SW 1271 (cell line): Measurements from ENCODE around the gene ITIH4.

Source experiments
- DNase-seq, 2 experiments: peaks; one replicate each; lab custom pipeline; 2025; lab: John Stamatoyannopoulos, UW

ITIH4 gene

DNA sequence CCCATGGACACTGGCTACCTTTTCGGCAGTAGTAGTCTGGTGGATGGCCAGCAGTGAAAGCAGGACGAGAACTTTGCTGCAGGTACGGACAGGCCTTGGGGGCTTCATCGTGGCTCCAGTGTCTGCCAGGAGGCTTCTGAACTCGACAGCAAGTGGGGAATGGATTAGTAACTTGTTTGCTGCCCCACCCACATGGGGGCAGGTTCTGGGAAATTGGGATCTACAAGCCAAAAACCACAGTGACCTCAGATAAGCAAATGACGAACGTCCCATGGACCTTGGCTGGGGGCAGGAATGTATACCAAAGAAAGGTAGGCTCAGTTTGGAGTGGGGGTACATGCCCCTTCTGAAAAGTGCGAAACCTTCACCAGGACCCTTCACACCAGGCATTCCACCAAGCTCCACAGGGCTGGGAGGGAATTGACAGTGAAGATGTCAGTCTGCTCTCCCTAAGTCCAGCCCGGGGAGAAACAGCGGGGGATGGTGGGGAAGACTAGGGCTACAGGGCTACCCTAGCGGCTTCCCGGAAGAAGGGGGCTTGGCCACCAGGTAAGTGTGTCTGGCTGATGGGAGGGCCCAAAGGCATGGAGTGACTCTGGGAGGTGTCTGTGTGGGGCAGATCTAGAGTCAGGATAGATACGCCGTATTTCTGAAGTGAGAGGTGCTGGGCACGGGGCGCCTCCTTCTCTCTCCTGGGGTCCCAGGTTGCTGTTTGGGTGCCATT lies at the start of gene ITIH4:
Gene ITIH4, minus strand, starts transcription at position 138 of the 724 bp plus-strand sequence. Its CDS starts 30 bp downstream, at position 108.
- no peak for DNase-seq

GRCh38 chr3:52880047-52880446 lies 49.6 kb upstream of the ITIH4 start:
- no peak for DNase-seq

DNA sequence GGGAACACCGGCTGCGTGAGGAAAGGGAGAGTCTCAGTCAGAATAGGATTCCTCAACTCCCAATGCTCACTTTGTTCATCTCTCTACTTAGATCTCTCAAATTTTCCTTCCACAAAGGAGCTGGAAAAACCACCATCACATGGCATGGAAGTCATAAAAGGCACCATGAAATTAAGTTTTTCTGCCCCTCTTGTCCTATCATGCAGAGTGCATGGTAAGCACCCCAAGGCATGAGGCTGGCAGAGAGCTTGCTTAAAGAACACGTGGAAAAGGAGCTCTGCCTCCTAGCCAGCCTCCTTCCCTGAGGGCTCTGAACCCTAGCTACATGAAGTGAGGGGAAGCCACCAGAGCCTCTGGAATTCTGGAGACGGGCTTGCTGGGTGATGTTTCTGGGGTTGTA lies 49.1 kb upstream of the ITIH4 start:
- no peak for DNase-seq

DNA sequence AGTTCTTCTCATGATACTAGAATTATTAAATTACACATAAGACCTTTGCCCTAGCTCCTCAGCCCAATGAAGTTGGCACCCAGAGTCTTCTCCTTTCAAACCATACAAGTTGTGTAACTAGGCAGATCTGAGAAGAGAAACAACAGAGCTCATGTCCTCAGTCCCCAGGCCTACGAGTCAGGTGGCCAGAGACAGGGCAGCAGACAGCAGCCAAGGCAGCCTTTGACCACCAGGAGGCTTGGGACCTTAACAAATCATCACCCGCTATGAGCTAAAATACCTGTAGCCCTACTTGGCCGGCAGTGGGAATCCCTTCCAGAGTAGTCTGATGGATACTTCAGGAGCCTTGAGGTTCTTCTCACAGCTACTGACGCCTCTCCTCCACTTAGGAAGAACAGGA lies 48.6 kb upstream of the ITIH4 start:
- no peak for DNase-seq

DNA sequence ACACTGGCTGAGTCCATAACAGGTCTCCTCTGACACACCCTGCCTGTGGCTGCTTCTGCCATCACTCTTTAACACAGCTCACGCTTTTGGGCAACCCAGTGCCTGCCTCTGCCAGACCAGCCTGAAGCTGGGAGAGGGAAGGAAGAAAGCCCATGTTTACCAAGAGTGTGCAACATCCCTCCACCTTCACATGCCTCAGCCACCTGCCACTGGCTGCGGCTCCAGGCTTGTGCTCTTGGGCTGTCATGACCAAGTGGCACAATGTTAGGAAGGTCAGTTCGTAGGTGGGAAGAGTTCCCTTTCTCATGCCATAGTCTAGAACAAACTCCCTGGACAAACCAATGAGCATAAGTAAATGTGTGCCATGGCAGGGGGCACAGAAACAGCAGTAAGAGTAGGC lies 46.6 kb upstream of the ITIH4 start:
- no peak for DNase-seq

DNA sequence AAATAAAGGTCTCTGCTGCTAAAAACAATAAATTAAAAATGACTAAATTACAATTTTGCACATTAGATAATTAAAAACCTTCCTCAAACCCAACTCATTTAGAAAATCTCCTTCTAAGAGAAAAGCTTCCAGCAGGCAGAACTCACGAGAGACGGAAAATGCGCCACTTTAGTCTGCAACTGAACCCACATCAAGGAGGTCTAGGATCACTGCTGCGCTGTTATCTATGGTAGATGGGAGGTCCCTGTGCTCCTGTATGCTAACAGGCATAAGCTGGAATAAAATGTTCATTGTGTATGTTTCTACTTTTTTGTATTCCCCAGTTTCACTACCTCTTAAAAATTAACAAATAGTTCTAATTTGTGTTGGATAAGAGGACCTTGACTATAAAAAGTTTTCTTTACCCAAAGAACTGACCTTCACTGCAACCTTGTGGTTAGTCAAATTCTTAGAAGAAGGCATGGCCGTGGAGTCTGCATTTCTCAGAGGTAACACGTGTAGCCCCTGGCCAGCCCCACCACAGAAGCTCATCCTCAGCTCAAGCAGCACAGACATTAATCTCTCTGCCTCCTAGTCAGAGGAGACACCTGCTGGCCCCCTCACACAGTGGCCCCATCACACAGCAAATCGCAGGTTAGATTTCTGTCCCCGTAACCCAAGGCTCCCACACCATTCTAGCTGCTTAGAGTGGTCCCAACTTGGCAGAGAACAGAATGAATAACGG lies 44.6 kb upstream of the ITIH4 start:
- no peak for DNase-seq

GRCh38 chr3:52874160-52874701 lies 43.8 kb upstream of the ITIH4 start:
- DNase-seq: no peak

DNA sequence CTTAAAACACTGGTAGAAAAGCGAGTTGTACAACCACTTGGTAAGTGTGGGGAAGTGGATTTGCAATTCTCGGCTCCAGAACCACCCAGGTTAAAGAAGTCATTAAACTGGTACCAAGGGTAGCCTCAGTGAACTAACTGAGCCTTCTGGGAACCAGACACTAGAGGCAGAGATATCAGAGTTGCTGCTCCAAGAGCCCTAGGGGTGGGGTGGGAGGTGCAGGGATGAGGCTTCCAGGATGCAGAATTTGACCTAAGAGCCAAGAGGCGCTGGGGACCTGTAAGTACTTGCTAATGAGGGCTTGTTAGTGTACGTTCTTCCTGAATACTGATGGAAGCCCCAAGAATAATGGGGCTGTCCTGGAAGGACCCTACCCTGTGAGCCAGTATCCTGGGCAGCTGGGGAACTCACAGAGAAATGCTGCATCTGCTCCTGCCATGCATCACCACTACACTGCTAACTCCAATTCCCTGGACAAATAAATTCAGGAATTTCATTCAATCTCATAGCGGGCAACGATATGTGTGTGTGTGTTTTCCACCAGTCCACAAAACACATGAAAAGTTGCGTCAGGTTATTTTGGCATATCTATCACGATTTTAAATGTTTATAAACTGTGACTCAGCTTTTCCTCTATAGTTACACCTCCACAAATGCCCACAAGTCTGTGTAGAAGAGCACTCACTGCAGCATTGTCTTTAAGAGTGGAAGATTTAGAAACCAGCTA lies 43.1 kb upstream of the ITIH4 start:
- no peak for DNase-seq

GRCh38 chr3:52872245-52872644 lies 41.8 kb upstream of the ITIH4 start:
- DNase-seq: no peak

GRCh38 chr3:52871761-52872160 lies 41.3 kb upstream of the ITIH4 start:
- DNase-seq: no peak

DNA sequence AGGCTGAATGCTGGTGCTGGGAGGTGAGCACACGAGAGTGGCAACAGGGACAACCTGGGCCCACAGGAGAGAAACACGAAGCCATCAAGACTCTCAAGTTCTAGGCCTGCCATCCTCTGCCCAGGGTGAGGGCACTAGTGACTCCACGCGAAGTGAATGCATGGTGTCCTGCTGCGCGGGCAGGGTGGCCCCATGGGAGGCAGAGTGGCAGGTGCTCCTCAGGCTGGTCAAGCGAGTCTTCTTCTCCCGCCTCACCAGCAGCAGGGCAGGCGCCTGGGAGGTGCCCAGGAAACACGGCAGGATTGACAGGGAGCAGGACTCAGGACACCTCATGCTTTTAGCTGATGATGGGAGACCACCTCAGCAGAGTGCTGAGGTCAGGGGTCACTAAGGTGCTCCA lies 40.0 kb upstream of the ITIH4 start:
- DNase-seq: no peak

DNA sequence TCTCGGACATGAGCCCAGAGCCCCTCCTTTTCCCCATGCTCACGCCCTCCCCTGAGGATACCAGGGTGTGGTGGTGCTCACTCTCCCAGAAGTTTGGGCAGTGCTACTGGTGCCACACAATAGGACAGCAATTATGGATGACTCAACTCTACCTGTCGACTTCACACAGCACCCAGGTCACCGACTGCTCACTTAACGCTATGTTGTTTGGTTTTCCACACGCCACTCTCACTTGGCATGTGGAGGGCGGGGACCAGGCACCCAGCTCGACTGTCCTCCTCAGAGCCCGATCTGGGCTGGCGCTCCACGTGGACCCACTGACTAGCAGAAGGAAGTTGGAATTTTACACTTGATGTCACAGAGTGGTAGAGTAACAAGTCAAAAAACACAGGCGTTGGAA lies 36.0 kb upstream of the ITIH4 start:
- no peak for DNase-seq

GRCh38 chr3:52865994-52866393 lies 35.5 kb upstream of the ITIH4 start:
- DNase-seq: no peak

DNA sequence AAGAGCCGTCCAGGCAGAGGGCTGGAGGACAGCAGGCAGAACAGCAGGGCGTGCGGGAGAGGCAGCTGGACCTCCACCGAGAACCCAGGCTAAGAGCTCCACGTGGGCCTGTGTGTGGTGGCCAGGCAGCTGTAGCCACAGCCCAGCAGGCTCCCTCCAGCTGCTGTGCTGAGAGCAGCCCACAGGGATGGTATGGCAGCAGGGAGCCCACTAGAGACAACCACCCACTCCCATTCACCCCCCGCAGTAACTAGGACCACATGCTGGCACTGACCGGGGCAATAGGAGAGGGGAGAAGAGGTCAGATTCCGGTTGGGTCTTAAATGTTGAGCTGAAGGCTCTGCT lies 29.9 kb upstream of the ITIH4 start:
- no peak for DNase-seq

DNA sequence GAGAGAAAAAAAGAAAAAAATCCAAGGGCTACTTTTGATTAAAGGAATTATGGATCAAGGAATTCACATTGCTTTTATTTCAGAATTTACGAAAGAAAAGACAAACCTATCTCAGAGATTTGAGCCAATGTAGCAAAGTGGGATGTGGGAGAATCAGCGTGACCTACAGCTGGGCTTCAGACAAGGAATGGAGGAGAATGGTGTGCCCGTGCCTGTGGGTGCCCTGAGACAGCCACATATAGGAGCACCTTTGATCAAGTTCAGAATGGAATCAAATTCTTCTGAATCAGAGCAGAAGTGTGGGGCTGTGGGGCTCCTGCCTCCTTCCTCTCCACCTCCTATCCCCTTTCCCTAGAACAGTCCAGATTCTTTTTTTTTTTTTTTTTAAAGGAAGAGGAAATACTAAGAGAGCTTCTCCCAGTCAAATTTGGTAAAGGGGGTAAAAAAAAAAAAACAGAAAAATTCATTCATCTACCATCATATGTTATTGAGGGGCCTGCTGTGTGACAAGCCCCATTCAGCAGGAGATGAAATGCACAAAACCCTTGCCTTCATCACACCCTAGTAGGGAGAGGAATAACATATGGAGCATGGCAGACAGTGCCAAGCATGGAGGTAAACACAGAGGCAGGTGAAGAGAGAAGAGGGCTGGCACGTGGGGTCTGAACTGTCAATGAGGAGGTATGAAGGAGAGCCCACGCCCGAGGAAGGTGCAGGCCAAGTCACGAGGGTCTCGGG lies 29.4 kb upstream of the ITIH4 start:
- no peak for DNase-seq

DNA sequence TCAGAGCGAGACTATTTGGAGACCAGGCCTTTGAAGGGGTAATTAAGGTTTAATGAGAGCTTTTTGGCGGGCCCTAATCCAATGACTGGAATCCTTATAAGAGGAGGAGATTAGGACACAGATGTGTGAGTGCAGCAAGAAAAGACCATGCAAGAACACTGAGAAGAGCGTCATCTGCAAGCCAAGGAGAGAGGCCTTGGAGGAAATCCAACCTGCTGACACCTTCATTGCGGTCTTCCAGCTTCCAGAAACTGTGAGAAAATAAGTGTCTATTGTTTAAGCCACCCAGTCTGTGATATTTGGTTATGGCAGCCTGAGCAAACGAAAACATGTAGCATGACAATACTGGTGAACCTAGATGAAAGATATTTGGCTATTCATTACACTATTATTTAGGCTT lies 27.4 kb upstream of the ITIH4 start:
- no peak for DNase-seq

GRCh38 chr3:52857133-52857532 lies 26.7 kb upstream of the ITIH4 start:
- DNase-seq: no peak

- no peak for DNase-seq
These were observed 26.2 kb upstream of the ITIH4 start for GRCh38 chr3:52856666-52857065.

DNA sequence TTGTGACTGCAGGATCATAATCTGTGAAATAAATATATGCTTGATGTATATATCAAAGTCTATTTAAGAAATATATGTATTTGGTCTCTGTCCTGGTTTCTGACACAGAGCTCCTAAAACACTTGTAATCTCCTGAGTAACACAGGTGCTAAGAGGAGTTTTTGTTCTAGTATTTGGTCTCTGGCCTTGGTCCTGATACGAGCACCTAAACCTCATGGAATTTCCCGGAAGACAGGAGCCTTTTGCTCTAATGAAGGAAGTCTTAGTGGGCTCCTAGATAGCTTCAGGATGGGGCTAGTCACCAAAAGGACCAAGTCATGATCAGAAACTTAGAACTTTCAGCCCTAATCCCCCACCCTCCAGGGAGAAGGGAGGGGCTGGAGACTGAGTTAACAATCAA lies 23.5 kb upstream of the ITIH4 start:
- no peak for DNase-seq

- DNase-seq: no peak
These were observed 21.9 kb upstream of the ITIH4 start for GRCh38 chr3:52852419-52852818.

GRCh38 chr3:52851348-52851747 lies 20.9 kb upstream of the ITIH4 start:
- DNase-seq: peak; percentile 10 to 35

GRCh38 chr3:52849656-52850055 lies 19.2 kb upstream of the ITIH4 start:
- no peak for DNase-seq
